Activated T-cell treated with anti-CD3 and anti-CD28 coated beads, Interleukin-2, amount 50 U/mL, for 4 hours (primary cell): ENCODE measurements around the gene REEP3. TPM values are rescaled to one million over a fixed set of nuclear protein-coding genes. Genes with fewer than 3 reads are reported as not detected.
"Not testable (repeated sequence)": the region's sequence is repeated elsewhere in the genome, so short reads cannot be mapped to it uniquely, and the experiment has no call there.

Experiments used
- ATAC-seq, 2 donors: fragments of 200-7000 bp; cut with Tn5 transposase; one replicate each; pipeline ENCODE4 v1.10.0; 2021
- DNase-seq: peaks from one replicate; pipeline ENCODE4 v3.0.0-alpha.2; 2020
- H3K27me3 Mint-ChIP-seq: one replicate; pipeline ENCODE4 v1.8.0; 2021; ENCODE audit warnings: low read depth, mixed read lengths
- H3K36me3 Mint-ChIP-seq: one replicate; pipeline ENCODE4 v1.8.0; 2022; ENCODE audit warnings: mixed read lengths; ENCODE audit not compliant: insufficient read depth
- H3K4me1 Mint-ChIP-seq: one replicate; pipeline ENCODE4 v1.8.0; 2021; ENCODE audit warnings: low read depth, mixed read lengths
- H3K4me3 Mint-ChIP-seq: one replicate; pipeline ENCODE4 v1.8.0; 2021; ENCODE audit warnings: mild to moderate bottlenecking, moderate library complexity, mixed read lengths
- H3K9me3 Mint-ChIP-seq: one replicate; pipeline ENCODE4 v1.8.0; 2021; ENCODE audit warnings: mixed read lengths
- total RNA-seq, 3 donors: library from RNA; stranded (reverse); gene quantifications; one replicate each; pipeline ENCODE4 v1.2.1, GENCODE V29; 2021

The REEP3 gene
- total RNA-seq, 3 donors from 2014 or later = 13.8 to 20.8 (median 15.0) TPM

GRCh38 chr10:63497321-63497720 is 23.9 kb upstream of the REEP3 start:
- Mint-ChIP-seq H3K4me1 (peaks cover 13% of the 10 kb centered on the region), H3K27me3 (no peaks in the 10 kb centered on the region), H3K4me3 (no peak overlapping the region), H3K9me3 (no peaks in the 10 kb centered on the region), H3K36me3 (peaks cover 8% of the 10 kb centered on the region)
- no peak for DNase-seq
- ATAC-seq = no peak

GRCh38 chr10:63498665-63499064 is 22.5 kb upstream of the REEP3 start:
- Mint-ChIP-seq H3K27me3 (no peaks in the 10 kb centered on the region), H3K4me3 (no peak overlapping the region), H3K9me3 (no peaks in the 10 kb centered on the region), H3K36me3 (peaks cover 8% of the 10 kb centered on the region), H3K4me1 (peaks cover 11% of the 10 kb centered on the region)
- DNase-seq = no peak
- ATAC-seq = no peak

- not testable (repeated sequence) for ATAC-seq, H3K27me3 Mint-ChIP-seq, H3K9me3 Mint-ChIP-seq, DNase-seq, H3K4me3 Mint-ChIP-seq, H3K36me3 Mint-ChIP-seq
- peaks cover 17% of the 10 kb centered on the region for H3K4me1 Mint-ChIP-seq
Measured at GRCh38 chr10:63500551-63500950, 20.6 kb upstream of the REEP3 start.

- ATAC-seq (no peak), DNase-seq (no peak)
- Mint-ChIP-seq H3K9me3 (no peaks in the 10 kb centered on the region), H3K4me3 (no peak overlapping the region), H3K36me3 (peaks cover 2% of the 10 kb centered on the region), H3K27me3 (no peaks in the 10 kb centered on the region), H3K4me1 (peaks cover 24% of the 10 kb centered on the region)
Measured at GRCh38 chr10:63501954-63502353, 19.2 kb upstream of the REEP3 start.

GRCh38 chr10:63502832-63503231 is 18.4 kb upstream of the REEP3 start:
- ATAC-seq = no peak
- H3K4me1 Mint-ChIP-seq = peaks cover 22% of the 10 kb centered on the region
- H3K27me3 Mint-ChIP-seq = no peaks in the 10 kb centered on the region

GRCh38 chr10:63503395-63503794 is 17.8 kb upstream of the REEP3 start:
- Mint-ChIP-seq H3K9me3 (no peaks in the 10 kb centered on the region), H3K4me3 (no peak overlapping the region), H3K4me1 (peaks cover 23% of the 10 kb centered on the region), H3K36me3 (peaks cover 4% of the 10 kb centered on the region), H3K27me3 (no peaks in the 10 kb centered on the region)
- ATAC-seq = no peak
- no peak for DNase-seq

More at GRCh38 chr10:63502832-63503231, 18.4 kb upstream of the REEP3 start:
- DNase-seq = no peak
- H3K4me3 Mint-ChIP-seq = no peak overlapping the region
- H3K36me3 Mint-ChIP-seq = peaks cover 2% of the 10 kb centered on the region
- no peaks in the 10 kb centered on the region for H3K9me3 Mint-ChIP-seq

GRCh38 chr10:63504145-63504881 is 16.9 kb upstream of the REEP3 start:
- DNase-seq = no peak
- Mint-ChIP-seq H3K4me1 (peaks cover 22% of the 10 kb centered on the region), H3K4me3 (no peak overlapping the region), H3K36me3 (peaks cover 4% of the 10 kb centered on the region), H3K9me3 (no peaks in the 10 kb centered on the region), H3K27me3 (no peaks in the 10 kb centered on the region)
- ATAC-seq = no peak

GRCh38 chr10:63505562-63505961 is 15.6 kb upstream of the REEP3 start:
- Mint-ChIP-seq H3K4me1 (peaks cover 29% of the 10 kb centered on the region), H3K4me3 (no peak overlapping the region), H3K9me3 (no peaks in the 10 kb centered on the region), H3K27me3 (no peaks in the 10 kb centered on the region), H3K36me3 (peaks cover 3% of the 10 kb centered on the region)
- DNase-seq (no peak), ATAC-seq (no peak)

- Mint-ChIP-seq H3K4me1 (peaks cover 29% of the 10 kb centered on the region), H3K9me3 (no peaks in the 10 kb centered on the region), H3K4me3 (no peak overlapping the region), H3K27me3 (no peaks in the 10 kb centered on the region), H3K36me3 (peaks cover 7% of the 10 kb centered on the region)
- no peak for ATAC-seq
- DNase-seq = no peak
Measured at GRCh38 chr10:63506554-63506953, 14.6 kb upstream of the REEP3 start.

DNA sequence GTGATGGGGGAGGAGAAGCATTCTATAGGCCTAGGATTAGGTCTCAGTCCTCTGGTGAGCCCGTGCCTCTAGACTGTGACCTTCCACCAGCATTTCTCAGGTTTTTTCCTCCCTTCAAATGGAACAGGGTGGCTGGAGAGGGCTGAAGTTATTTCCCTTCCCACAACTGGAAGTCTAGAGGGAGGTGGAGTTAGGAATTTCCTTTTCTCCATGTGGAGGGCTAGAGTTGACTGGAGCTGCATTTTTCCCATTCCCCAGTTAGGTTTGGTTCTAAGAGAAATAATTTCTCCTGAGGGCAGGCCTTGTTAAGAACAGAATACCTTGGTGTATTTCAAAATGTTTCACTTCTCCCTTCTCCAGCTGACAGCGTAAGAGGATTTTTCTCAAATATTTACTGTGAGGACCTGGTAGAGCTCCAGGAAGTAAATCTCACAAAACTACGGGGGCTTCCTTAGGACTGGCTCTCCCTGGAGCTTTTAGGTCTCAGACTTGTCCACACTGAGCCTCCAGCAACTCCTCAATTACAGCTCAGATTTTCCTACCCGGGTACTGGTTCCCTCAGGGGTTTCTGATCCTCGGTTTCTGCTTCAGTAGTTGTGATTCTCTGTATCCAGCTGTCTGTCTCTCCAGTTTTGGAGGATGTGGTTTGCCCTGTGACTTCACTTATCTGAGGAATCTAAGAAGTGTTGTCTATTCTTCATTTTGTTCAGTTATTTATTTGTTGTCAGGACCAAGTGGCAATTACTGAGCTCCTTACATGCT is 6.0 kb upstream of the REEP3 start:
- DNase-seq (no peak), ATAC-seq (peak; percentile 57 to 58)
- no peaks in the 10 kb centered on the region for H3K27me3 Mint-ChIP-seq
- peaks cover 13% of the 10 kb centered on the region for H3K36me3 Mint-ChIP-seq
- H3K4me1 Mint-ChIP-seq = peaks cover 65% of the 10 kb centered on the region
- H3K4me3 Mint-ChIP-seq = no peak overlapping the region
- peaks cover 11% of the 10 kb centered on the region for H3K9me3 Mint-ChIP-seq

GRCh38 chr10:63516207-63516606 is 5.0 kb upstream of the REEP3 start:
- H3K27me3 Mint-ChIP-seq = no peaks in the 10 kb centered on the region
- H3K36me3 Mint-ChIP-seq = peaks cover 8% of the 10 kb centered on the region
- H3K9me3 Mint-ChIP-seq = peaks cover 11% of the 10 kb centered on the region
- peaks cover 66% of the 10 kb centered on the region for H3K4me1 Mint-ChIP-seq
- ATAC-seq (no peak), DNase-seq (no peak)
- H3K4me3 Mint-ChIP-seq = no peak overlapping the region

DNA sequence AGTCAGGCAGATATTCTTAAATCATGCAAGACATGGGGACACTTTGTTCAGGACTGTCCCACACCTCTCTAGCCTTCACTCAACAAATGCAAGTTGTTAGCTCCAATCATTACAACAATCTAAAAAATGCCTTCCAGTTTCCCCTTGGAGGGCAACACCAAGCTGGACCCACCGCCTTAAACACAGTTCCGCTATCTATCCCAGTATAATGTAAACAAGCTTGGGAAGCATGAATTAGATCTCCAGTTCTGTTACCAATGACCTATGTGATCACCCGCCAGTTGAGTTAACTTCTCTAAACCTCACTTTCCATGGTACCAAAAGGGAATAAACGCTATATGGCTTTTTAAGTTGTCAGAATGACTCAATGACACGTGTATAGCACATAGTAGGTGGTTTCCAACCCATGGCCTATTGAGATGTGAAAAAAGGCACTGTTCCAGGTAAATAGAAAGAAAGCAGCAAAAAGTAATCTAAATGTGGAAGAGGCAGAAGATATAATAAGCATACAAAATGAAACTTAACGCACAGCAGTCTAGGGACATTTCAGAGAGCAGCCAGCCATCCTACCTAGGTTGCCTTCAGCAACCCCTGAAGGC is 2.4 kb upstream of the REEP3 start:
- Mint-ChIP-seq H3K9me3 (peaks cover 5% of the 10 kb centered on the region), H3K4me3 (no peak overlapping the region), H3K27me3 (no peaks in the 10 kb centered on the region), H3K4me1 (peaks cover 79% of the 10 kb centered on the region), H3K36me3 (peaks cover 5% of the 10 kb centered on the region)
- ATAC-seq (no peak), DNase-seq (no peak)

DNA sequence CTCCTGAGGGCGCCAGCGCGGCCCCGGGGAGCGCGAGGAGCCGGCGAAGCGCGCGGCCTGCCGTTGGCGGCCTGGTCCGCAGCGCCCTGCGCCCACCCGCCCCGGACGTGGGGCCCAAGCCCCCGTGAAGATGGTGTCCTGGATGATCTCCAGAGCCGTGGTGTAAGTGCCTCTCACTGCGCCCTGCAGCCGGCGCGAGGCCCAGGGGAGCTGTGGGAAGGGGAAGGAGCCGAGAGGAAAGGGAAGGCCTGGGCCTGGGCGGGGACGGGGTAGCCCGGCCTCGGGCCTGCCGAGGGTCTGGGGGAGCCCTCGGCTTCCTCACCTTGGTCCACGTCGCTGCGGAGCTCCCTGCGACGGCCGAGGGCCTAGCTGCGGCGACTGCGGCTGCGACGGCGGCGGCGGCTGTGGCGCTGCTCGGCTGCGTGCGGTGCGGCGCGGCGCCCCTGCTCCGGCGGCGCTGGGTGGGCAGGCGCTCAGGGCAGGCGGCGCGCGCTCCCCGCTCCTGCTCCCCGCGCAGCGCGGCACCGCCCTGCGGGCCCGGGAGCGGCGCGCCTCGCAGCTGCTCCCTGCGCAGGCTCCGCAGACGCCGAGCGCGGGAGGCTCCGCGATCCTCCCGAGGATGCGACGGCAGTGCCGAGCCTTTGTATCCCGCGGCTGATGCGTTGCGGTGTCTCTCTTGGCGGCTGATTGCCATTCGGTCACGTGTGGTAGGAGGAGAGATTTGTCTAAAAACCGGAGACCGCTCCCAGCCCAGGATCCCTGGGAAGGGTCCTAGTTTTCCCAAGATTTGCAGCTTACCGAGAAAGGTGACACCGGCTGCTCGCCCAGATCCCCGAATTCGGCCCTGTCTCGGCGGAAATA is 445 bp downstream of the REEP3 start:
- DNase-seq = peak; percentile 42
- H3K27me3 Mint-ChIP-seq = no peaks in the 10 kb centered on the region
- H3K4me3 Mint-ChIP-seq = peak overlapping the region; percentile 90
- peaks cover 5% of the 10 kb centered on the region for H3K36me3 Mint-ChIP-seq
- H3K4me1 Mint-ChIP-seq = peaks cover 60% of the 10 kb centered on the region
- H3K9me3 Mint-ChIP-seq = no peaks in the 10 kb centered on the region
- ATAC-seq = peak; percentile 85 to 88

- no peaks in the 10 kb centered on the region for H3K27me3 Mint-ChIP-seq
- DNase-seq = no peak
- peaks cover 5% of the 10 kb centered on the region for H3K36me3 Mint-ChIP-seq
- ATAC-seq = no peak
- H3K9me3 Mint-ChIP-seq = no peaks in the 10 kb centered on the region
- peaks cover 57% of the 10 kb centered on the region for H3K4me1 Mint-ChIP-seq
- peak overlapping the region; percentile 90 for H3K4me3 Mint-ChIP-seq
Measured at GRCh38 chr10:63522277-63522687, 1.1 kb downstream of the REEP3 start.
